Common myeloid progenitor, CD34-positive (primary cell): ENCODE results near the gene ARHGAP15.

Experiments used
- CTCF ChIA-PET: fragments of 350-600 bp; sonication (Branson Sonifier 250); formaldehyde crosslinking; loops from one replicate; lab custom pipeline; 2021; ENCODE audit warnings: antibody characterized with exemption; lab: Charles Lee
- POLR2A ChIA-PET: fragments of 350-600 bp; sonication (Branson Sonifier 250); formaldehyde crosslinking; loops from one replicate; lab custom pipeline; 2021; ENCODE audit warnings: antibody characterized with exemption; lab: Charles Lee
- DNase-seq, 3 donors: peaks; one replicate each; pipeline versions ENCODE4 v3.0.0 to v3.0.0-alpha.2; 2013
- H3K27ac ChIP-seq, 2 experiments: 1 replicate in 1 of 2; 2 replicates in 1 of 2; pipeline ENCODE4 v1.7.0; 2013; ENCODE audit warnings: inconsistent platforms in 2 of 2, low read length in 2 of 2, mild to moderate bottlenecking in 2 of 2, low read depth in 1 of 2, moderate library complexity in 1 of 2; ENCODE audit not compliant: severe bottlenecking in 2 of 2, insufficient read depth in 1 of 2, poor library complexity in 1 of 2
- H3K27me3 ChIP-seq, 5 experiments: replicated peaks in 2 of 5; 1 replicate in 3 of 5; 2 replicates in 2 of 5; pipeline versions ENCODE4 v1.6.1 to v1.7.0; 2013; ENCODE audit warnings: low read length in 4 of 5, mild to moderate bottlenecking in 2 of 5, moderate library complexity in 2 of 5, inconsistent platforms in 1 of 5; ENCODE audit not compliant: insufficient read depth in 5 of 5, control insufficient read depth in 4 of 5
- H3K36me3 ChIP-seq, 4 experiments: 1 replicate in 2 of 4; 2 replicates in 2 of 4; pipeline versions ENCODE4 v1.6.1 to v1.7.0; 2013; ENCODE audit warnings: low read length in 3 of 4, control low read depth in 1 of 4, mild to moderate bottlenecking in 1 of 4; ENCODE audit not compliant: control insufficient read depth in 4 of 4, insufficient read depth in 4 of 4
- H3K4me1 ChIP-seq, 4 experiments: 1 replicate in 3 of 4; 2 replicates in 1 of 4; pipeline versions ENCODE4 v1.6.1 to v1.7.1; 2013; ENCODE audit warnings: low read length in 3 of 4, mild to moderate bottlenecking in 3 of 4, control low read depth in 1 of 4, inconsistent platforms in 1 of 4, moderate library complexity in 1 of 4; ENCODE audit not compliant: control insufficient read depth in 4 of 4, insufficient read depth in 4 of 4; ENCODE audit errors: control extremely low read depth in 1 of 4
- H3K4me3 ChIP-seq, 7 experiments: 1 replicate in 4 of 7; 2 replicates in 3 of 7; pipeline versions ENCODE4 v1.5.1 to v1.7.0; 2013; ENCODE audit warnings: mild to moderate bottlenecking in 7 of 7, low read length in 6 of 7, moderate library complexity in 6 of 7, inconsistent platforms in 2 of 7, low read depth in 2 of 7, control low read depth in 1 of 7; ENCODE audit not compliant: insufficient read depth in 4 of 7, control insufficient read depth in 1 of 7; ENCODE audit errors: extremely low read depth in 1 of 7
- H3K9me3 ChIP-seq, 5 experiments: 1 replicate in 4 of 5; 2 replicates in 1 of 5; pipeline versions ENCODE4 v1.6.1 to v1.7.1; 2013; ENCODE audit warnings: low read length in 4 of 5, mild to moderate bottlenecking in 2 of 5, inconsistent platforms in 1 of 5, low read depth in 1 of 5, moderate library complexity in 1 of 5; ENCODE audit not compliant: control insufficient read depth in 4 of 5, insufficient read depth in 2 of 5; ENCODE audit errors: control extremely low read depth in 1 of 5
- WGBS: methylation state at CpG from one replicate; pipeline ENCODE4 v1.1.5; 2013; ENCODE audit not compliant: insufficient coverage; 5-methylcytosine and 5-hydroxymethylcytosine counted together

ARHGAP15 gene

DNA sequence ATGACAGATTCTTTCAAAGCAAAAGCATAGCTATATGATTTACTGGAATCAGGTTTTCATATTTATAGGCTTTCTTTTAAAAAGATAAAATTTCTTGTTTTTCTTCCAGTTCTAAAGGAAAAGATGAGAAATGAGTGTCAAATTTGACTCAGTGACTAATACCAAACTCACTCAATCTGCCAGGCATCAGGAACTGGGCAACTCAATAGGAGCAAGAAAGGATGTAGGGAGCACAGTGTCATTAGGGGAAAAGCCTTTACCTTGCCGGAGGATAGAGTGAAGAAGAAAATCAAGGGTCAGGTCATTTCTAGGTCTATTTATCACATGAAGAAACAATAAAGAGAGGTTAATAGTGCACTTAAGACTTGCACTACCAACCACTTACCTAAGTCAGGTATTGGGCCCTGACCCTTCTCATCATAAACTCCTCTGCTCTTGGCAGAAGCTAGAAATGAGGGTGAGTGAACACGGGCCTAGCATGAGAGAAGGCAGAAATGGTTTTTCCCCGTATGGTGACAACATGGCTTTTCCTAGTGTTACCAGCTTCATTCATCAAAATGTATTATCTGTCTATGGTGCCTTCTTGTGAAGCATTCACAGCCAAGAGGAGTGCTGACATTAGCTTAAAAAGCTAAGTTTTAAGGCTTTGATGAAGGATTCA, 151.0 kb downstream of the ARHGAP15 start:
- WGBS: 100% methylated on average over 2 of the region's 3 CpGs
- POLR2A ChIA-PET: no interaction called here

DNA sequence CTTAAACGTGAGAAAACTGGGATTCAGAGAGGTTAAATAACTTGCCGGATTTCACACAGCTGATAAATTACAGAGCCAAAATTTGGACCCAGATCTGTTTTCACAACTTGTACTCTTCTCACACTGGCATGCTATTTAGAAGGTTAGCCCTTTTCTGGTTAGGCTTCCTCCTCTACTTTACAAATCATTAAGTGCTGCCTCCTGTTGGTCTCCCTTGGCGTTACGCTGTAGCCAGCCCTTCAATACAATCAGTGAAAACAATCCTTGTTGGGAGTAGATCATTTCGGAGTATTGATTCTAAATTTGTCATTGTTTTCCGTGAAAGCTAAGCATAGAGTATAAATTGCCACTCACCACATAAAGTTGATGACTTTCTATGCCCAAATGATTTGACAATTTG, 153.5 kb downstream of the ARHGAP15 start:
- 100% methylated on average over 2 of the region's 6 CpGs for WGBS
- no peaks in the 10 kb centered on the region for H3K9me3 ChIP-seq
- no peak overlapping the region for H3K4me3 ChIP-seq
- peak in 2 of 3 donors; percentile 33 to 38 for DNase-seq
- no peak overlapping the region for H3K27ac ChIP-seq
- H3K27me3 ChIP-seq: no peaks in the 10 kb centered on the region
- CTCF ChIA-PET: interaction anchor here (0.8 to 6.6 kb wide), 6 partner anchors 13 to 120 kb away, joined by 3 to 29 read pairs (median 4); no protein-coding TSS in a partner anchor
- H3K36me3 ChIP-seq: peaks cover 0 to 8% (median 4%) of the 10 kb centered on the region in 4 experiments
- H3K4me1 ChIP-seq: no peaks in the 10 kb centered on the region
- POLR2A ChIA-PET: no interaction called here

More for the DNA sequence above, 151.0 kb downstream of the ARHGAP15 start:
- Histone ChIP-seq H3K27ac (no peak overlapping the region), H3K9me3 (no peaks in the 10 kb centered on the region), H3K4me3 (no peak overlapping the region), H3K36me3 (peaks cover 3 to 11% (median 5%) of the 10 kb centered on the region in 4 experiments), H3K4me1 (no peaks in the 10 kb centered on the region), H3K27me3 (no peaks in the 10 kb centered on the region)
- DNase-seq: no peak
- CTCF ChIA-PET: interaction anchor here (1.1 to 6.6 kb wide), 7 partner anchors 9 to 118 kb away, joined by 4 to 29 read pairs (median 6); no protein-coding TSS in a partner anchor

- Histone ChIP-seq H3K9me3 (no peaks in the 10 kb centered on the region), H3K27ac (no peak overlapping the region), H3K4me3 (no peak overlapping the region), H3K27me3 (no peaks in the 10 kb centered on the region), H3K4me1 (no peaks in the 10 kb centered on the region), H3K36me3 (peaks cover 0 to 12% (median 5%) of the 10 kb centered on the region in 4 experiments)
- 90% methylated on average over 3 of the region's 7 CpGs for WGBS
- peak; percentile 67 to 80 (median 75) for DNase-seq
- ChIA-PET POLR2A (no interaction called here), CTCF (interaction anchor here (0.7 to 6.6 kb wide), 17 partner anchors 9 to 1963 kb away, joined by 3 to 29 read pairs (median 5); no protein-coding TSS in a partner anchor)
Observed at GRCh38 chr2:143284087-143284675, 155.0 kb downstream of the ARHGAP15 start.

GRCh38 chr2:143289025-143289424, 159.8 kb downstream of the ARHGAP15 start:
- no peaks in the 10 kb centered on the region for H3K4me1 ChIP-seq
- POLR2A ChIA-PET: no interaction called here
- no peak for DNase-seq
- H3K9me3 ChIP-seq: no peaks in the 10 kb centered on the region
- H3K36me3 ChIP-seq: peaks cover 0 to 15% (median 3%) of the 10 kb centered on the region in 4 experiments
- no peaks in the 10 kb centered on the region for H3K27me3 ChIP-seq
- no peak overlapping the region for H3K4me3 ChIP-seq
- H3K27ac ChIP-seq: no peak overlapping the region
- CTCF ChIA-PET: interaction anchor here (0.9 to 1.9 kb wide), 3 partner anchors 9 to 29 kb away, joined by 3 to 6 read pairs (median 4); no protein-coding TSS in a partner anchor

DNA sequence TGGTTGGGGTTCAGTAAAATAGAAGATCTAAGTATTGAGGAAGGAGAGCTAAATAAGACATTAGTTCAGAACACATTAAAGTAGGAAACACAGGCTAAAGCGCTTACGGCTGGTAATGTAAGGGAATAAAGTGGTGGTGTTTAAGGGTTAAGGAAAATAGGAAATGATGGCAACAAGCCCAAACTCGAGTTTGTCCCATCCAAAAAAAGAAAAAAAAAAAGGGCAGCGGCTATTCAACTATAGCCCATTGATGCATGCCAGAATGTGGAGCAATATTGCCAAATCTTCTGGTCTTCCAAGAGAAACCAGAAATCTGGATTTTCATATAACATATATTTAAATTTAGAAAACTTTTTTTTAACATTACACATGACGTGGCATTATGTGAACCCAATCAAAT, 161.0 kb downstream of the ARHGAP15 start:
- no peaks in the 10 kb centered on the region for H3K27me3 ChIP-seq
- 67% methylated on average over 3 of the region's 5 CpGs for WGBS
- ChIA-PET CTCF (interaction anchor here (1.8 to 1.9 kb wide), 2 partner anchors 10 to 21 kb away, joined by 4 to 6 read pairs; no protein-coding TSS in a partner anchor), POLR2A (no interaction called here)
- H3K4me1 ChIP-seq: no peaks in the 10 kb centered on the region
- no peak overlapping the region for H3K27ac ChIP-seq
- H3K4me3 ChIP-seq: no peak overlapping the region
- DNase-seq: no peak
- no peaks in the 10 kb centered on the region for H3K9me3 ChIP-seq
- peaks cover 0 to 15% (median 4%) of the 10 kb centered on the region in 4 experiments for H3K36me3 ChIP-seq

- no peaks in the 10 kb centered on the region for H3K27me3 ChIP-seq
- H3K4me1 ChIP-seq: no peaks in the 10 kb centered on the region
- no peak overlapping the region for H3K27ac ChIP-seq
- ChIA-PET CTCF (interaction anchor here (2.2 kb wide), 1 partner anchor 10 kb away, joined by 7 read pairs; no protein-coding TSS in a partner anchor), POLR2A (no interaction called here)
- WGBS: no CpG with 5 or more reads among the region's 1 CpG
- no peak overlapping the region for H3K4me3 ChIP-seq
- no peak for DNase-seq
- H3K36me3 ChIP-seq: peaks cover 0 to 7% (median 4%) of the 10 kb centered on the region in 4 experiments
- H3K9me3 ChIP-seq: no peaks in the 10 kb centered on the region
Observed at GRCh38 chr2:143294068-143294467, 164.8 kb downstream of the ARHGAP15 start.

GRCh38 chr2:143296089-143296488, 166.9 kb downstream of the ARHGAP15 start:
- H3K27me3 ChIP-seq: no peaks in the 10 kb centered on the region
- H3K9me3 ChIP-seq: no peaks in the 10 kb centered on the region
- peak in 2 of 3 donors; percentile 73 to 82 for DNase-seq
- ChIA-PET POLR2A (no interaction called here), CTCF (interaction anchor here (1.2 to 1.8 kb wide), 3 partner anchors 10 to 16 kb away, joined by 4 to 7 read pairs (median 4); no protein-coding TSS in a partner anchor)
- no peaks in the 10 kb centered on the region for H3K4me1 ChIP-seq
- peaks cover 0 to 7% (median 2%) of the 10 kb centered on the region in 4 experiments for H3K36me3 ChIP-seq
- no peak overlapping the region for H3K4me3 ChIP-seq
- no peak overlapping the region for H3K27ac ChIP-seq
- 93% methylated on average over 3 of the region's 3 CpGs for WGBS
